HFF-Myc (cell line): Measurements from ENCODE around the gene SQOR.

Experiments used
- DNase-seq: peaks from one replicate; pipeline ENCODE4 v3.0.0-alpha.2; 2011; ENCODE audit warnings: low read depth; ENCODE audit errors: extremely low read depth
- H3K4me3 ChIP-seq: replicated peaks from 2 replicates; pipeline ENCODE4 v1.5.1; 2011; ENCODE audit warnings: low read depth, mild to moderate bottlenecking, control low read depth, low read length
- CTCF ChIP-seq: IDR thresholded peaks from 2 replicates; pipeline ENCODE4 v1.5.1; 2012; ENCODE audit warnings: mild to moderate bottlenecking, low read depth, low read length, control low read depth; ENCODE audit errors: missing control alignments

Gene SQOR

GRCh38 chr15:45588219-45588875, 46.5 kb upstream of the SQOR start:
- DNase-seq: no peak

GRCh38 chr15:45589256-45589655, 45.6 kb upstream of the SQOR start:
- H3K4me3 ChIP-seq: peak overlapping the region; percentile 66
- DNase-seq: no peak
- TF ChIP-seq CTCF: no peak

More at GRCh38 chr15:45588219-45588875, 46.5 kb upstream of the SQOR start:
- H3K4me3 ChIP-seq: peak overlapping the region; percentile 66
- no peak for TF ChIP-seq CTCF

GRCh38 chr15:45594319-45594718, 40.5 kb upstream of the SQOR start:
- TF ChIP-seq CTCF: no peak
- H3K4me3 ChIP-seq: no peak overlapping the region
- no peak for DNase-seq

DNA sequence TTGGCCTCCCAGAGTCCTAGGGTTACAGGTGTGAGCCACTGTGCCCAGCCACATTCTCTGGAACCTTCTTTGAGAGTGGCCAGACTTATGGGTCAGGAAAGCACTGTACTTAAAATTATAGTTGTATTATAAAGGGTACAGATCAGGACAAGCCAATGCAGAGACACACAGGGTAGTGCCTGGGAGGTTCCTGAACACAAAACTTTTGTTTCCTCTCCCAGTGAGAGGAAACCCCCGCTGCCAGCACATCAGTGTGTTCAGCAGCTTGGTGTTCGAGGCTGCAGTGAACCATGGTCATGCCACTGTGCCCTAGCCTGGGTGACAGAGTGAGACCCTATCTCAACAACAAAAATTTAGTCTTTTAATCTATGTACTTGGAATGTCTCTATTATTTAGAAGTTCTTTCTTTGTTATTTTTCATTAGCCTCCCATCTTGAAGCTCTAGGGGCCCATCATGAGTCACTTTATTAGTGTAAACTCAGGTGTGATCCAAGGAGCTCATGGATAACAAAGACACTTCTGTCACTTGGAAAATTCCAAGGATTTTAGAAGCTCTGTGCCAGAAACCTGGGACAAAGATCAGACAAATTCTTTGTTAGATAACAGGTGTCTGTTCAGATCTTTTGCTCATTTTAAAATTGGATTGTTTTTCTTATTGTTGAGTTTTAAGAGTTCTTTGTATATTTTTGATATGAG, 39.8 kb upstream of the SQOR start:
- H3K4me3 ChIP-seq: no peak overlapping the region
- no peak for TF ChIP-seq CTCF
- DNase-seq: no peak

DNA sequence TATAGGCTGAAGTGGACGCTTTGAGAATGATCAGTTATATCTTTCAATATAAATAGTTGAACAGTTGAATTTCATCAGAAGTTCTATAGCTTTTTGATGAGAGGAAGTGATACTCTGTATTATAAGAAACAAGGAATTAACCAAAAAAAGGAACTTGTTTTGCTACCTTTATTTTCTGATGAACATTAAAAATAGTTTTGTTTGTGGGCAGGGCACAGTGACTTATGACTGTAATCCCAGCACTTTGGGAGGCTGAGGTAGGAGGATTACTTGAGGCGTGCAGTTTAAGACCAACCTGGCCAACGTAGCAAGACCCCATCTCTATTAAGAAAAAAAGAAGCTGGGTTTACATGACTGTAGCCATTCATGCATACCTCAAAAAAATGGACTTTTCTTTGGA, 30.9 kb upstream of the SQOR start:
- TF ChIP-seq CTCF: no peak
- no peak overlapping the region for H3K4me3 ChIP-seq
- no peak for DNase-seq

DNA sequence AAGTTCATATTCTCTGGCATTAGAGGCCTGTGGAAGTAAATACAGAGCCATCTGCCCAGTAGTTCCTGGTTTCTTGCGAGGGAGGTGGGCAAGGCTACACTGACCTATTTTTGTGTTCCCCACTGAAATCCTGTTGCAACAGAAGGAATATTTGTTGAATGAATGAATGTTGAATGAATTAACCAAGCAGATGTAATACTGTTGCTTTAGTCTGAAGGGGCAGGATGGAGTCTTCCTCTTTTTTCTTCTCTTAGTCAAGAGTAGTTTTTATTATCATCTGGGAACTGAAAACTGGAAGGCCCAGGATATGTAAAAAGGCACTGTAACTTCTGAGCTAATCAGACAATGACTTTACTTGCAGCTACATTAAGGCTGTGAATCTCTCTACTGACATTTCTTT, 30.5 kb upstream of the SQOR start:
- no peak for DNase-seq
- TF ChIP-seq CTCF: no peak
- no peak overlapping the region for H3K4me3 ChIP-seq
